Measurements from ENCODE around the gene KCTD17. TPM values are rescaled to one million over a fixed set of nuclear protein-coding genes. Genes with fewer than 3 reads are reported as not detected.

KCTD17 gene
- total RNA-seq, 1 experiment from 2014 or later = 19.8 TPM

- no TSS peak for BruUV-seq (replicated peaks)
- TF ChIP-seq, protein P1, sequence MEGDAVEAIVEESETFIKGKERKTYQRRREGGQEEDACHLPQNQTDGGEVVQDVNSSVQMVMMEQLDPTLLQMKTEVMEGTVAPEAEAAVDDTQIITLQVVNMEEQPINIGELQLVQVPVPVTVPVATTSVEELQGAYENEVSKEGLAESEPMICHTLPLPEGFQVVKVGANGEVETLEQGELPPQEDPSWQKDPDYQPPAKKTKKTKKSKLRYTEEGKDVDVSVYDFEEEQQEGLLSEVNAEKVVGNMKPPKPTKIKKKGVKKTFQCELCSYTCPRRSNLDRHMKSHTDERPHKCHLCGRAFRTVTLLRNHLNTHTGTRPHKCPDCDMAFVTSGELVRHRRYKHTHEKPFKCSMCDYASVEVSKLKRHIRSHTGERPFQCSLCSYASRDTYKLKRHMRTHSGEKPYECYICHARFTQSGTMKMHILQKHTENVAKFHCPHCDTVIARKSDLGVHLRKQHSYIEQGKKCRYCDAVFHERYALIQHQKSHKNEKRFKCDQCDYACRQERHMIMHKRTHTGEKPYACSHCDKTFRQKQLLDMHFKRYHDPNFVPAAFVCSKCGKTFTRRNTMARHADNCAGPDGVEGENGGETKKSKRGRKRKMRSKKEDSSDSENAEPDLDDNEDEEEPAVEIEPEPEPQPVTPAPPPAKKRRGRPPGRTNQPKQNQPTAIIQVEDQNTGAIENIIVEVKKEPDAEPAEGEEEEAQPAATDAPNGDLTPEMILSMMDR (IDR thresholded peaks at IDR 0.05; ENCODE audit: unreplicated experiment) = no peak
- CTCF ChIA-PET = no interaction called here
- Mint-ChIP-seq H3K27me3 (ENCODE audit: unreplicated experiment) (peaks cover 33% of the 10 kb centered on the region), H3K27ac (ENCODE audit: unreplicated experiment) (no peak overlapping the region), H3K4me3 (ENCODE audit: low read depth, unreplicated experiment) (no peak overlapping the region), H3K36me3 (ENCODE audit: insufficient read depth, unreplicated experiment) (no peaks in the 10 kb centered on the region), H3K4me1 (ENCODE audit: low read depth, unreplicated experiment) (peaks cover 16% of the 10 kb centered on the region), H3K9me3 (ENCODE audit: low read depth, unreplicated experiment) (no peaks in the 10 kb centered on the region)
- DNase-seq = no peak
- intact Hi-C loops (cut with micrococcal nuclease; ENCODE audit: unreplicated experiment) = no loop called here
Observed at GRCh38 chr22:37068859-37069258, 17.3 kb downstream of the KCTD17 start.

GRCh38 chr22:37069319-37069718 lies 17.8 kb downstream of the KCTD17 start:
- no peak overlapping the region for H3K4me3 Mint-ChIP-seq (ENCODE audit: low read depth, unreplicated experiment)

DNA sequence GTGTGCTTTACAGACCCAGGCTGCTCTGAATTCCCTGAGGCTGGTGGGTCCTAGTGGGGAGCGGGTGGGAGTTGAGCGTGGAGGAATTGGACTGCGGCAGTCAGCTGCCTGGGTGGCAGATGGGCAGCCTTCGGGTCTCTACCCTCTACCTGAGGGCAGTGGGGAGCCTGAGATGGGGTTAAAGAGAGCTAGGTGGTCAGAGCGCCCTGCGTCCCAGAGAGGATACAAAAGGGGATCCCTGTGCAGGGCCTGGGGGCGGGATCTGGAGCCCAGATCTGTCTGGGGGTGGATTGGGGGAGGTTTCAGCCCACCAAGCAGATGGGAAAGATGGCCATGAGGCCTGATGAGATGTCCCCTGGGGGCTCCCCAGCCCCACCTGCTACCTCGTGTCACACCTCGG lies 18.2 kb downstream of the KCTD17 start:
- intact Hi-C loops (cut with micrococcal nuclease; ENCODE audit: unreplicated experiment) = no loop called here
- no peak overlapping the region for H3K27ac Mint-ChIP-seq (ENCODE audit: unreplicated experiment)
- TF ChIP-seq, protein P1 (IDR thresholded peaks at IDR 0.05; ENCODE audit: unreplicated experiment) = no peak
- CTCF ChIA-PET = interaction anchor here (0.7 kb wide), 1 partner anchor 278 kb away, joined by 4 read pairs; no protein-coding TSS in a partner anchor
- no TSS peak for BruUV-seq (replicated peaks)
- peaks cover 8% of the 10 kb centered on the region for H3K4me1 Mint-ChIP-seq (ENCODE audit: low read depth, unreplicated experiment)
- no peaks in the 10 kb centered on the region for H3K9me3 Mint-ChIP-seq (ENCODE audit: low read depth, unreplicated experiment)
- peaks cover 27% of the 10 kb centered on the region for H3K27me3 Mint-ChIP-seq (ENCODE audit: unreplicated experiment)
- no peaks in the 10 kb centered on the region for H3K36me3 Mint-ChIP-seq (ENCODE audit: insufficient read depth, unreplicated experiment)
- DNase-seq = no peak
- no peak overlapping the region for H3K4me3 Mint-ChIP-seq (ENCODE audit: low read depth, unreplicated experiment)

More at GRCh38 chr22:37069319-37069718, 17.8 kb downstream of the KCTD17 start:
- Mint-ChIP-seq H3K36me3 (ENCODE audit: insufficient read depth, unreplicated experiment) (no peaks in the 10 kb centered on the region), H3K27me3 (ENCODE audit: unreplicated experiment) (peaks cover 31% of the 10 kb centered on the region), H3K4me1 (ENCODE audit: low read depth, unreplicated experiment) (peaks cover 12% of the 10 kb centered on the region), H3K27ac (ENCODE audit: unreplicated experiment) (no peak overlapping the region), H3K9me3 (ENCODE audit: low read depth, unreplicated experiment) (no peaks in the 10 kb centered on the region)
- DNase-seq = no peak
- BruUV-seq (replicated peaks) = no TSS peak
- CTCF ChIA-PET = interaction anchor here (0.7 kb wide), 1 partner anchor 277 kb away, joined by 4 read pairs; no protein-coding TSS in a partner anchor
- TF ChIP-seq, protein P1 (IDR thresholded peaks at IDR 0.05; ENCODE audit: unreplicated experiment) = no peak
- intact Hi-C loops (cut with micrococcal nuclease; ENCODE audit: unreplicated experiment) = no loop called here

DNA sequence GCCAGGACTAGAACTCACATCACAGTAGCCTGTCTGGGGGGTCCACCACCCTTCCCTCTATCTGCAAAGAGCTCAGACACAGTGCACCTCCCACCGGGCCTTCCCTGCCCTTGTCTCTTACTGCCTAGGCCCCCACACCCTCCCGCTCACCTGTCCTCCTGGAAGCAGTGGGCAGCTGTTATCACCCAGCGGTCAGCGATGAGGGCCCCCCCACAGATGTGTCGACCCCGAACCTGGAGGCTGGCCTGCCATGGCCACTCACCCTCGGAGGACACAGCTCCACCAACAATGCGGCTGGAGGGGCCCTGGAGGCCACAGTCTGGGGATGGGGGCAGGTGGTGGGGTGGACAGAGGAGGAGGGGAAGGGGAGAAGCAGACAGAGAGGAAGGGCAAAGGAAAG lies 18.8 kb downstream of the KCTD17 start:
- Mint-ChIP-seq H3K4me3 (ENCODE audit: low read depth, unreplicated experiment) (no peak overlapping the region), H3K4me1 (ENCODE audit: low read depth, unreplicated experiment) (peaks cover 2% of the 10 kb centered on the region), H3K9me3 (ENCODE audit: low read depth, unreplicated experiment) (no peaks in the 10 kb centered on the region), H3K36me3 (ENCODE audit: insufficient read depth, unreplicated experiment) (no peaks in the 10 kb centered on the region), H3K27ac (ENCODE audit: unreplicated experiment) (no peak overlapping the region), H3K27me3 (ENCODE audit: unreplicated experiment) (peaks cover 23% of the 10 kb centered on the region)
- CTCF ChIA-PET = no interaction called here
- no peak for DNase-seq
- intact Hi-C loops (cut with micrococcal nuclease; ENCODE audit: unreplicated experiment) = no loop called here
- TF ChIP-seq, protein P1 (IDR thresholded peaks at IDR 0.05; ENCODE audit: unreplicated experiment) = no peak
- BruUV-seq (replicated peaks) = no TSS peak

Data from Calu3 (cell line).